DMS 273 (cell line): Measurements from ENCODE around the gene PDPK1.
A peak's percentile ranks its signal among the peaks of the same experiment; 100 is the strongest.
"Not testable (repeated sequence)": the region's sequence is repeated elsewhere in the genome, so short reads cannot be mapped to it uniquely, and the experiment has no call there.

Source experiments
- DNase-seq: peaks from one replicate; lab custom pipeline; 2025; ENCODE audit not compliant: unreplicated experiment; lab: John Stamatoyannopoulos, UW

The PDPK1 gene

GRCh38 chr16:2523801-2524231 lies 14.0 kb upstream of the PDPK1 start:
- no peak for DNase-seq

- no peak for DNase-seq
Measured at GRCh38 chr16:2524339-2524938, 13.4 kb upstream of the PDPK1 start.

- no peak for DNase-seq
Measured at GRCh38 chr16:2526135-2526534, 11.7 kb upstream of the PDPK1 start.

- DNase-seq, result no peak
Measured at GRCh38 chr16:2527071-2527783, 10.6 kb upstream of the PDPK1 start.

GRCh38 chr16:2527784-2528100 lies 10.1 kb upstream of the PDPK1 start:
- no peak for DNase-seq

- DNase-seq, result no peak
Measured at GRCh38 chr16:2528161-2529060, 9.4 kb upstream of the PDPK1 start.

- peak; percentile 68 for DNase-seq
Measured at GRCh38 chr16:2529061-2529931, 8.5 kb upstream of the PDPK1 start.

GRCh38 chr16:2529961-2530628 lies 7.7 kb upstream of the PDPK1 start:
- DNase-seq, result no peak

GRCh38 chr16:2530629-2531318 lies 7.0 kb upstream of the PDPK1 start:
- no peak for DNase-seq

GRCh38 chr16:2531371-2531695 lies 6.5 kb upstream of the PDPK1 start, which contains the start of gene CEMP1:
CEMP1 (minus strand) TSS chr16:2531408; CDS start chr16:2531073, 335 bp downstream.
- no peak for DNase-seq

- DNase-seq, result peak; percentile 99
Measured at GRCh38 chr16:2531696-2532493, 5.9 kb upstream of the PDPK1 start.

- peak; percentile 60 for DNase-seq
Measured at GRCh38 chr16:2532494-2533141, 5.2 kb upstream of the PDPK1 start.

GRCh38 chr16:2533142-2533755 lies 4.6 kb upstream of the PDPK1 start:
- not testable (repeated sequence) for DNase-seq

GRCh38 chr16:2533912-2534311 lies 3.9 kb upstream of the PDPK1 start:
- no peak for DNase-seq

GRCh38 chr16:2534335-2534734 lies 3.5 kb upstream of the PDPK1 start:
- DNase-seq, result not testable (repeated sequence)

GRCh38 chr16:2535625-2536013 lies 2.2 kb upstream of the PDPK1 start:
- no peak for DNase-seq

- DNase-seq, result not testable (repeated sequence)
Measured at GRCh38 chr16:2539192-2539844, 1.5 kb downstream of the PDPK1 start.
